ENCODE results near the gene ANTXR2. TPM values are rescaled to one million over a fixed set of nuclear protein-coding genes. Genes with fewer than 3 reads are reported as not detected.
A peak's percentile ranks its signal among the peaks of the same experiment; 100 is the strongest.

Gene ANTXR2
- total RNA-seq, 6 donors from 2014 or later: 26.0 to 61.0 (median 37.5) TPM

DNA sequence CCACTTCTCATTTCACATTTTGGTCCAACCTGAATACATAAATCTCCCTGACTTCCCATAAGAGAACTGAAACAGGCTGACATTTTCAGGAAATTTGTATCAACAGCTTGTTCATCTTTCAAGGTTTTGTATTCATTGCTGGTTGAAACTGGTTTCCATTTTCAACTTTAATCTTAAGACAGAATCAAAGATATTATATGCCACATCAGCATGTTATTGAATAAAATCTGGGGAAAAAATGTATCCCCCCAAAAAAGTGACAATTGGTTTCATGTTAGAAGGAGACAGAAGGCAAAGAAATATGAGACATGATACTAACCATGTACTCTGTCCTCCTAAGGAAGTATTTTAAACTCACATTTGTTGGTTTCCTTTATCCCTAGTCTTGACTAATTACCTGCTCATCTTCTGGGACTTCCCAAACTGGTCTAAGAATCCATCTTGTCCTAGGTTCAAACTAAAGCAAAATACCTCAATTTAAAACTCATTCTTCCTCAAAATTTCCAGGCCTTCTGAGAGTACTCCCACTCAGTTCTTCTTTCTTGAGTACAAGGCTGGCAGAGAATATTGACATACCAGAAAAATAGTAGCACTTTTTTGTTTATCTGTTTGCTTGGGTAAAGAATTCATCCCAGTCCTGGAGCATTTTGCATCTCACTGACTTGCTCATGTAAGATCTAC lies 3.1 kb upstream of the ANTXR2 start:
- ATAC-seq (ENCODE audit: low FRiP score in 2 of 2): no peak
- H3K27ac ChIP-seq: no peak overlapping the region
- no peak overlapping the region for H3K4me3 ChIP-seq
- TF ChIP-seq POLR2AphosphoS5 (IDR thresholded peaks at IDR 0.05) (no peak), POLR2A (IDR thresholded peaks at IDR 0.05) (no peak), EP300 (IDR thresholded peaks at IDR 0.05) (no peak), CTCF (IDR thresholded peaks at IDR 0.05) (no peak)
- no peaks in the 10 kb centered on the region for H3K27me3 ChIP-seq
- H3K36me3 ChIP-seq: no peaks in the 10 kb centered on the region
- H3K4me1 ChIP-seq: peaks cover 8 to 18% (median 13%) of the 10 kb centered on the region in 4 donors
- H3K9me3 ChIP-seq: no peaks in the 10 kb centered on the region
- no peak for DNase-seq

DNA sequence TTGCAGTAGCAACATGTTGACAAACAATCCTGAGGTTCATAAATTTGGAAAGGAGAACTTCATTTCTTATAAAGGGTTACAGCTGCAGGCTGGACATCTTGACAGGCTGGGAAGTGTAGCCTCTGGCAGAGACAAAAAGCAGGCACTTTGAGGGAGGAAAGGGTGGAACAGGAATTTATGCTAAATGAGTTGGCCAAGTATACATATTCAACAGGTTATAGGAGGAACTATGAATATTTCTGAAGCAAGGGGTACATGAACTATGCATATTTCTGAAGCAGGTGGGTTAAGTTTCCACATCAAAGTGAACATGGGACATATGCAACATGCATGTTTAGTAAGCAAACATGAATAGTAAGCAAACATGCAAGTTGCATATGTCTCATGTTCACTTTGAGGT lies 1.6 kb upstream of the ANTXR2 start:
- Histone ChIP-seq H3K27ac (peak overlapping the region in 1 of 4 donors; percentile 95), H3K36me3 (no peaks in the 10 kb centered on the region), H3K4me1 (peaks cover 19 to 29% (median 26%) of the 10 kb centered on the region in 4 donors), H3K9me3 (no peaks in the 10 kb centered on the region), H3K4me3 (no peak overlapping the region), H3K27me3 (no peaks in the 10 kb centered on the region)
- DNase-seq: no peak
- no peak for ATAC-seq (ENCODE audit: low FRiP score in 2 of 2)
- TF ChIP-seq EP300 (IDR thresholded peaks at IDR 0.05): no peak
- no peak for TF ChIP-seq POLR2AphosphoS5 (IDR thresholded peaks at IDR 0.05)
- no peak for TF ChIP-seq POLR2A (IDR thresholded peaks at IDR 0.05)
- no peak for TF ChIP-seq CTCF (IDR thresholded peaks at IDR 0.05)

- peaks cover 24 to 35% (median 26%) of the 10 kb centered on the region in 4 donors for H3K4me1 ChIP-seq
- peak overlapping the region; percentile 87 to 95 (median 94) for H3K27ac ChIP-seq
- no peak for ATAC-seq (ENCODE audit: low FRiP score in 2 of 2)
- H3K27me3 ChIP-seq: no peaks in the 10 kb centered on the region
- no peaks in the 10 kb centered on the region for H3K9me3 ChIP-seq
- peaks cover 0 to 3% (median 0%) of the 10 kb centered on the region in 4 donors for H3K36me3 ChIP-seq
- no peak overlapping the region for H3K4me3 ChIP-seq
- no peak for TF ChIP-seq CTCF (IDR thresholded peaks at IDR 0.05)
- no peak for TF ChIP-seq EP300 (IDR thresholded peaks at IDR 0.05)
- no peak for TF ChIP-seq POLR2A (IDR thresholded peaks at IDR 0.05)
- no peak for TF ChIP-seq POLR2AphosphoS5 (IDR thresholded peaks at IDR 0.05)
- DNase-seq: no peak
Measured at GRCh38 chr4:80074069-80074468, 1.0 kb upstream of the ANTXR2 start.

DNA sequence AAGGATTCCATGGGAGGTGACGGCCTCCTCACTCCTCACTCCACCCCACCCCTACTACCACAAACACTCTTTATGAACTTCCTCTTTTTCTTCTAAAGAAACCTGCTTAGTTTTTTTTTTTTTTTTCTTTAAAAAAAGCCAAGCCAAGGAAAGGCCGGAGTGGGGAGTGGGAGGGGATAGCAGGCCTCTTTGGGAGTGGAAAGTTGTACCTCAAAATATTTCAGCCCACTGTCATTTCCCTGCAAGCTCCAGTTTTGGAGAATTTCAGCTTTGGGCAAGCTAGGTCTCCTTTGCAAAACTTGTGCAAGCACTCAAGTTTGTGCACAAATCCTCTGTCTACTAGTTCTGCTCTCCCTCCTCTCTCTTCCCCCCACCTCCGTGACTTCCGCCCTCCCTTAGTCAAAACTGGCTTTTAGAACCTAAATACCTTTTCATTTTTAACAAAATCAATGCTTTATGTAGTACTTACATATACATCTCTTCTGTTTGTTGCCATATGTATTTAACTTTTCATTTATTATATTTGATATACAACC lies 512 bp upstream of the ANTXR2 start:
- H3K9me3 ChIP-seq: no peaks in the 10 kb centered on the region
- 33 to 36% methylated on average over 4 of the region's 4 CpGs for WGBS, 2 donors
- H3K4me1 ChIP-seq: peaks cover 24 to 37% (median 27%) of the 10 kb centered on the region in 4 donors
- H3K4me3 ChIP-seq: peak overlapping the region; percentile 79 to 88 (median 82)
- TF ChIP-seq EP300 (IDR thresholded peaks at IDR 0.05) (no peak), POLR2AphosphoS5 (IDR thresholded peaks at IDR 0.05) (no peak)
- peaks cover 0 to 6% (median under 1%) of the 10 kb centered on the region in 4 donors for H3K36me3 ChIP-seq
- DNase-seq (no peak), ATAC-seq (ENCODE audit: low FRiP score in 2 of 2) (peak in 1 of 2 donors; percentile 71)
- no peaks in the 10 kb centered on the region for H3K27me3 ChIP-seq
- H3K27ac ChIP-seq: peak overlapping the region; percentile 87 to 95 (median 94)

DNA sequence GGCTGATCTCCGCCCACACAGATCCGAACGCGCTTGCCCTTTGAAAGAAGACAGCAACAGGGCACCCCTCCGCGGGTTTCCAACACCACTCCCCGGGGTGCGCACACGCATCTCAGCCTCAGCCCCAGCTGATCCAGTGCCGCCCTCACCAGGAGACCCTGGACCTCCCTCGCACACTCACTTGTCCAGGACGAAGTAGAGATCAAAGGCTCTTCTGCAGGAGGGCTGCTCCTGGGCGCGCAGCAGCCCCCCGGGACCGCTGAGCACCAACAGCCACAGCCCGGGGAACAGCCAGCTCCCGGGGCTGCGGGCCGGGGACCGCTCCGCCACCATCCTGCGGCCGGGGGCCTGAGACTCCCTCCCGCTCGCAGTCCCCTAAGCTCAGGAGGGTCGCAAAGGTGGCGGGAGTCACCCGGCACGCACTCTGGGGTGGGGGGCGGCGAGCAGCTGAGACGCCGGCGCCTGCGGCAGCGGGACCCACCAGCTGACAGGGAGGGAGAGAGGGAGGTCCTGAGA lies 743 bp downstream of the ANTXR2 start:
- H3K27ac ChIP-seq: peak overlapping the region; percentile 87 to 95 (median 94)
- TF ChIP-seq POLR2A (IDR thresholded peaks at IDR 0.05): no peak
- no peaks in the 10 kb centered on the region for H3K9me3 ChIP-seq
- peaks cover 24 to 37% (median 27%) of the 10 kb centered on the region in 4 donors for H3K4me1 ChIP-seq
- WGBS, 2 donors: 1 to 4% methylated on average over 13 to 25 of the region's 37 CpGs
- peak in 1 of 2 donors; percentile 50 for DNase-seq
- H3K27me3 ChIP-seq: no peaks in the 10 kb centered on the region
- ATAC-seq (ENCODE audit: low FRiP score in 2 of 2): peak; percentile 53 to 61
- peak overlapping the region; percentile 79 to 88 (median 82) for H3K4me3 ChIP-seq
- peaks cover 0 to 12% (median 1%) of the 10 kb centered on the region in 4 donors for H3K36me3 ChIP-seq
